HFF-Myc (cell line): ENCODE results near the gene PALM.
"Not testable (repeated sequence)": the region's sequence is repeated elsewhere in the genome, so short reads cannot be mapped to it uniquely, and the experiment has no call there.

Experiments
- DNase-seq: peaks from one replicate; pipeline ENCODE4 v3.0.0-alpha.2; 2011; ENCODE audit warnings: low read depth; ENCODE audit errors: extremely low read depth
- H3K4me3 ChIP-seq: replicated peaks from 2 replicates; pipeline ENCODE4 v1.5.1; 2011; ENCODE audit warnings: low read depth, mild to moderate bottlenecking, control low read depth, low read length
- CTCF ChIP-seq: IDR thresholded peaks from 2 replicates; pipeline ENCODE4 v1.5.1; 2012; ENCODE audit warnings: mild to moderate bottlenecking, low read depth, low read length, control low read depth; ENCODE audit errors: missing control alignments

Gene PALM

GRCh38 chr19:688992-689391, 19.7 kb upstream of the PALM start:
- no peak overlapping the region for H3K4me3 ChIP-seq
- no peak for TF ChIP-seq CTCF
- DNase-seq: no peak

GRCh38 chr19:690203-690602, 18.5 kb upstream of the PALM start:
- TF ChIP-seq CTCF: no peak
- DNase-seq: no peak
- no peak overlapping the region for H3K4me3 ChIP-seq

GRCh38 chr19:694481-695351, 14.0 kb upstream of the PALM start:
- TF ChIP-seq CTCF: no peak
- no peak for DNase-seq
- no peak overlapping the region for H3K4me3 ChIP-seq

GRCh38 chr19:695352-695949, 13.3 kb upstream of the PALM start, which contains the start of gene PRSS57:
Gene PRSS57, minus strand, starts transcription at chr19:695452. Its CDS starts 22 bp downstream, at chr19:695430.
- no peak for TF ChIP-seq CTCF
- H3K4me3 ChIP-seq: no peak within 1 kb of the TSS
- DNase-seq: no peak

- H3K4me3 ChIP-seq, DNase-seq: not testable (repeated sequence)
Measured at GRCh38 chr19:698529-698928, 10.2 kb upstream of the PALM start.

- H3K4me3 ChIP-seq, DNase-seq: not testable (repeated sequence)
Measured at GRCh38 chr19:699885-700284, 8.8 kb upstream of the PALM start.

GRCh38 chr19:702847-703246, 5.9 kb upstream of the PALM start:
- H3K4me3 ChIP-seq, DNase-seq: not testable (repeated sequence)

- H3K4me3 ChIP-seq: no peak overlapping the region
- DNase-seq: no peak
- no peak for TF ChIP-seq CTCF
Measured at GRCh38 chr19:703329-703650, 5.4 kb upstream of the PALM start.
